K562 (cell line): ENCODE data around the gene CSMD2. TPM values are rescaled to one million over a fixed set of nuclear protein-coding genes. Genes with fewer than 3 reads are reported as not detected.

Experiments
- ATAC-seq: fragments of 200-7000 bp; cut with Tn5 transposase; 3 replicates; pipeline ENCODE4 v1.9.1; 2020; ENCODE audit warnings: moderate library complexity
- BruUV-seq: library from RNA; stranded (reverse); fragments of 400-500 nt; replicated peaks from 2 replicates; lab custom pipeline; 2021; lab: Mats Ljungman, UMichigan
- CTCF ChIA-PET: fragments of 300-600 bp; formaldehyde crosslinking; extraction: SDS; loops from one replicate; lab custom pipeline; 2021; ENCODE audit warnings: low intra/inter-chr PET ratio; lab: Yijun Ruan, JAX
- POLR2A ChIA-PET: fragments of 300-600, 350-650 bp; sonication (Branson Sonifier 250); formaldehyde crosslinking; extraction: SDS; loops from one replicate; lab custom pipeline; 2021; ENCODE audit warnings: antibody characterized with exemption, inconsistent platforms; lab: Yijun Ruan, JAX
- DNase-seq, 4 experiments: peaks; one replicate each; pipeline versions ENCODE4 v3.0.0 to v3.0.0-alpha.2; 2011 to 2018; ENCODE audit warnings: low spot score in 3 of 4, mixed read lengths in 3 of 4; ENCODE audit errors: extremely low read depth in 1 of 4
- FAIRE-seq: peaks from 2 replicates; lab custom pipeline; 2011; peaks lifted over from hg19 to GRCh38; lab: Jason Lieb, UNC
- H2AFZ ChIP-seq: 2 replicates; pipeline ENCODE4 v1.6.0; 2011; ENCODE audit warnings: low read depth, low read length, control low read depth, inconsistent platforms
- H3K27ac ChIP-seq: fragments of 200-600 bp; 3 replicates; pipeline ENCODE4 v1.8.0; 2011; ENCODE audit warnings: low read depth, mild to moderate bottlenecking, control low read depth, inconsistent platforms, low read length, moderate library complexity, mixed read lengths; ENCODE audit errors: extremely low read depth
- H3K27me3 ChIP-seq, 2 experiments: fragments of 300-600 bp in 1 of 2; 2 replicates in 1 of 2; 3 replicates in 1 of 2; pipeline versions ENCODE4 v1.6.0 to v1.8.0; 2011; ENCODE audit warnings: inconsistent platforms in 2 of 2, low read length in 2 of 2, mild to moderate bottlenecking in 1 of 2, mixed read lengths in 1 of 2, moderate library complexity in 1 of 2; ENCODE audit not compliant: control insufficient read depth in 2 of 2, insufficient read depth in 2 of 2
- H3K36me3 ChIP-seq: fragments of 300-600 bp; 3 replicates; pipeline ENCODE4 v1.8.0; 2011; ENCODE audit warnings: mild to moderate bottlenecking, low read length, inconsistent platforms; ENCODE audit not compliant: control insufficient read depth, insufficient read depth
- H3K4me1 ChIP-seq, 2 experiments: fragments of 200-600 bp in 1 of 2; replicated peaks in 1 of 2; 2 replicates in 1 of 2; 3 replicates in 1 of 2; pipeline versions ENCODE4 v1.5.1 to v1.8.0; 2011; ENCODE audit warnings: inconsistent platforms in 2 of 2, low read length in 2 of 2, mild to moderate bottlenecking in 1 of 2, mixed read lengths in 1 of 2, moderate library complexity in 1 of 2; ENCODE audit not compliant: control insufficient read depth in 2 of 2, insufficient read depth in 2 of 2
- H3K4me2 ChIP-seq: 2 replicates; pipeline ENCODE4 v1.6.1; 2011; ENCODE audit warnings: low read length, control low read depth, inconsistent platforms, mixed read lengths; ENCODE audit not compliant: insufficient read depth
- H3K4me3 ChIP-seq: fragments of 200-600 bp; sonication (generic), shearing (Covaris generic); 2 replicates; pipeline ENCODE4 v1.5.1; 2016; ENCODE audit warnings: control low read depth, inconsistent platforms
- H3K79me2 ChIP-seq: fragments of 200-600 bp; 3 replicates; pipeline ENCODE4 v1.8.0; 2011; ENCODE audit warnings: low read length, inconsistent platforms; ENCODE audit not compliant: control insufficient read depth, insufficient read depth
- H3K9ac ChIP-seq, 2 experiments: 2 replicates each; pipeline versions ENCODE4 v1.6.0 to v1.6.1; 2011; ENCODE audit warnings: low read depth in 2 of 2, low read length in 2 of 2, control low read depth in 1 of 2, inconsistent platforms in 1 of 2, mild to moderate bottlenecking in 1 of 2, mixed read lengths in 1 of 2; ENCODE audit not compliant: insufficient read depth in 1 of 2
- H3K9me1 ChIP-seq: one replicate; pipeline ENCODE4 v1.6.0; 2011; ENCODE audit warnings: inconsistent platforms, mild to moderate bottlenecking, low read length, moderate library complexity; ENCODE audit not compliant: control insufficient read depth, insufficient read depth
- H3K9me3 ChIP-seq: replicated peaks from 2 replicates; pipeline ENCODE4 v1.5.1; 2011; ENCODE audit warnings: low read depth, low read length, inconsistent platforms; ENCODE audit not compliant: control insufficient read depth, insufficient read depth
- H4K20me1 ChIP-seq: replicated peaks from 2 replicates; pipeline ENCODE4 v1.6.1; 2011; ENCODE audit warnings: low read length, inconsistent platforms, mixed read lengths; ENCODE audit not compliant: control insufficient read depth, insufficient read depth
- CBFA2T2 ChIP-seq: fragments of 450-650 bp; conservative IDR thresholded peaks from 2 replicates; pipeline ENCODE4 v1.6.1; 2017; ENCODE audit warnings: mild to moderate bottlenecking
- DDX20 ChIP-seq: fragments of 450-650 bp; IDR thresholded peaks from 2 replicates; pipeline ENCODE4 v1.6.1; 2016; ENCODE audit warnings: missing genetic modification characterization, low read depth, mild to moderate bottlenecking, missing compliant biosample characterization, moderate library complexity
- TAF15 ChIP-seq: fragments of 200-400 bp; formaldehyde crosslinking; IDR thresholded peaks from 2 replicates; pipeline ENCODE4 v1.6.1; 2017; ENCODE audit warnings: mild to moderate bottlenecking, low read depth, low read length, moderate library complexity
- ZNF184 ChIP-seq: sonication (generic); formaldehyde crosslinking; IDR thresholded peaks from 2 replicates; pipeline ENCODE4 v1.5.0; 2020; ENCODE audit warnings: missing genetic modification reagents
- ZNF232 ChIP-seq: sonication (generic); formaldehyde crosslinking; IDR thresholded peaks from 2 replicates; pipeline ENCODE4 v1.8.0; 2022; ENCODE audit warnings: mild to moderate bottlenecking, missing genetic modification reagents
- ZNF274 ChIP-seq: IDR thresholded peaks from 2 replicates; pipeline ENCODE4 v1.6.1; 2011; ENCODE audit warnings: low read depth, mild to moderate bottlenecking, low read length, moderate library complexity, borderline replicate concordance
- WGBS: fragments of 100-300 bp; shearing (Covaris generic); methylation state at CpG from one replicate; pipeline ENCODE4 v1.1.6; 2016; ENCODE audit warnings: low coverage, mixed read lengths; ENCODE audit not compliant: insufficient coverage; ENCODE audit errors: missing lambda C conversion rate; 5-methylcytosine and 5-hydroxymethylcytosine counted together
- in situ Hi-C: fragments of 300-500 bp; cut with MboI; formaldehyde crosslinking; loops from 4 replicates; pipeline ENCODE4 v1.15.0; 2018; ENCODE audit warnings: inconsistent platforms, mixed read lengths
- intact Hi-C: fragments of 100-400 bp; cut with micrococcal nuclease; formaldehyde crosslinking; loops from 2 replicates; pipeline ENCODE4 v1.14.2; 2022
- polyA plus RNA-seq, 8 experiments: library from polyadenylated mRNA; depleted of rRNA in 4 of 8; stranded (reverse) in 5 of 8; unstranded in 3 of 8; fragments of >200 nt; fragmentation: Nextera tagmentation in 2 of 8; fragmentation: Illumina TruSeq in 1 of 8; extraction: Ambion mirVana in 2 of 8; extraction: Trizol in 1 of 8; gene quantifications; 2 replicates each; pipeline versions ENCODE4 v1.2.1 to v1.2.3, GENCODE V29; 2011 to 2014; ENCODE audit warnings: inconsistent platforms in 1 of 8, missing spikeins in 1 of 8
- total RNA-seq, 7 experiments: library from RNA; depleted of rRNA in 6 of 7; stranded (reverse); fragments of >200 nt in 6 of 7; fragmentation: Illumina TruSeq in 2 of 7; extraction: Trizol in 2 of 7; gene quantifications; 2 replicates each; pipeline versions ENCODE4 v1.2.1 to v1.2.3, GENCODE V29; 2011 to 2021; ENCODE audit warnings: low replicate concordance in 1 of 7
- TF ChIP-seq, protein P1 (sequence below): IDR thresholded peaks from 2 replicates; pipeline ENCODE4 v1.6.1; 2016; ENCODE audit warnings: missing genetic modification characterization, missing compliant biosample characterization
- TF ChIP-seq, protein P2 (sequence below): fragments of 450-650 bp; IDR thresholded peaks from 2 replicates; pipeline ENCODE4 v1.7.1; 2018; ENCODE audit warnings: mild to moderate bottlenecking, low read depth; ENCODE audit not compliant: partially characterized antibody
- TF ChIP-seq, protein P3 (sequence below): sonication (generic); formaldehyde crosslinking; IDR thresholded peaks from 2 replicates; pipeline ENCODE4 v1.8.1; 2023; ENCODE audit warnings: mild to moderate bottlenecking, missing genetic modification reagents
- TF ChIP-seq, protein P4 (sequence below), 2 experiments: fragments of 450-650 bp in 1 of 2; sonication (generic) in 1 of 2; formaldehyde crosslinking; conservative IDR thresholded peaks; 2 replicates each; pipeline versions ENCODE4 v1.4.0 to v1.8.1; 2020 to 2022; ENCODE audit warnings: mild to moderate bottlenecking in 1 of 2, missing genetic modification reagents in 1 of 2

The CSMD2 gene
- total and polyA plus RNA-seq, 9 of the 15 experiments (the other 6 are each of a cell fraction or from before 2014, with no cell fraction given) = not detected

DNA sequence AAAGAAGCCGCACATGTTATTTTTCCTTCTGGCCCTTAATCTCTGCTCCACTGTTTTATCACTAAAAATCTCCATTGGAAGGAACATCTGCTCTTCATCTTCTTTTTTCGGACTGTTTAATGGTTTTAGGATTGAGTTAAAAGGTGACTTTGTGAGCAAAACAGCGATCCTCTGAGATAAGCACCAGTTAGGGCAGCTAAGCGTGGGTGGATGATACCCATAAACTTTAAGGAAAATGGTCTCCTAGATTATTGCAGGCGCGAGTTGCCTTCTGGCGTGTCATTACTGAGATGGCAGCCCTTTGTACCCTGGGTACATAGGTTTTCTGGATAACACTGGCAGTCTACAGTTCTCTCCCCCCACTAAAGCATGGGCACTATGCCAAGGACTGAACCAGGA, 345.1 kb downstream of the CSMD2 start (continued):
- TF ChIP-seq, protein P1, sequence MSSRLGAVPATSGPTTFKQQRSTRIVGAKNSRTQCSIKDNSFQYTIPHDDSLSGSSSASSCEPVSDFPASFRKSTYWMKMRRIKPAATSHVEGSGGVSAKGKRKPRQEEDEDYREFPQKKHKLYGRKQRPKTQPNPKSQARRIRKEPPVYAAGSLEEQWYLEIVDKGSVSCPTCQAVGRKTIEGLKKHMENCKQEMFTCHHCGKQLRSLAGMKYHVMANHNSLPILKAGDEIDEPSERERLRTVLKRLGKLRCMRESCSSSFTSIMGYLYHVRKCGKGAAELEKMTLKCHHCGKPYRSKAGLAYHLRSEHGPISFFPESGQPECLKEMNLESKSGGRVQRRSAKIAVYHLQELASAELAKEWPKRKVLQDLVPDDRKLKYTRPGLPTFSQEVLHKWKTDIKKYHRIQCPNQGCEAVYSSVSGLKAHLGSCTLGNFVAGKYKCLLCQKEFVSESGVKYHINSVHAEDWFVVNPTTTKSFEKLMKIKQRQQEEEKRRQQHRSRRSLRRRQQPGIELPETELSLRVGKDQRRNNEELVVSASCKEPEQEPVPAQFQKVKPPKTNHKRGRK (tag) = no peak

DNA sequence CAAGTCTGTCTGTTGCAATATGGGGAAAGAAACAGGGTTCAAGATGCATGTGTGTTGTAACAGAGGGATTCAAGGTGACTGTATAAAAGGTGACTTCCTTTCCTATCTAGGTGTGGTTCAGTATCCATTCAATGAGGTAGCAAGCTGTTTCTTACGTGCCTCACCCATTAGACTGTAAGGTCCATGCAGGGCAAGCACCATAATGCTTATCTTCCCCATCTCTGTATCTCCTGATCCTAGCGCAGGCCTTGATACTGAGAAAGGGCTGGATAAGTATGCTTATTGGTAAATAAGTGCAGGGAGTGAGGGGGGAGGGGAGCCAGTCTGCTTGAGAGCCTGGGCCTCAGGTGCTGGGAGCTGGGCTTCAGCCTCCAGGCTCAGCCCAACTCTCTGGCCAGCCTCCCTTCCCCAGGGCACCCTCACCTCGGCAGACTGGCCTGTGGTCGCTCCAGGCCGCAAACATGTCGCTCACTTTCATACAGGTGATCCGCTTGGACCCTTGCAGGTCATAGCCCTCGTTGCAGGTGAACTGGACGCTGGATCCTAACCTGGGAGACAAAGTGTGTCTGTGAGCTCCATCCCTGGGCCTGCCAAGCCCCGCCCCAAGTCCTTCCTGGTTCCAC, 345.6 kb downstream of the CSMD2 start:
- Histone ChIP-seq H3K9ac (no peak overlapping the region), H4K20me1 (no peaks in the 10 kb centered on the region; the same call in 1 of the 2 replicates), H3K9me3 (no peaks in the 10 kb centered on the region), H3K4me3 (no peak overlapping the region), H3K9me1 (no peaks in the 10 kb centered on the region), H2AFZ (no peak overlapping the region), H3K4me2 (no peak overlapping the region), H3K27ac (no peak overlapping the region), H3K79me2 (no peaks in the 10 kb centered on the region), H3K36me3 (no peaks in the 10 kb centered on the region), H3K27me3 (peaks cover 0 to 6% of the 10 kb centered on the region in 2 experiments; a peak in 2 of 5 replicates), H3K4me1 (no peaks in the 10 kb centered on the region)
- WGBS = 3% methylated on average over 8 of the region's 10 CpGs
- ATAC-seq (no peak), FAIRE-seq (no peak), DNase-seq (no peak)
- ChIA-PET POLR2A (no interaction called here), CTCF (no interaction called here)
- TF ChIP-seq ZNF184 (no peak), ZNF232 (no peak), CBFA2T2 (no peak), TAF15 (no peak), DDX20 (no peak), ZNF274 (no peak)
- TF ChIP-seq, protein P2, sequence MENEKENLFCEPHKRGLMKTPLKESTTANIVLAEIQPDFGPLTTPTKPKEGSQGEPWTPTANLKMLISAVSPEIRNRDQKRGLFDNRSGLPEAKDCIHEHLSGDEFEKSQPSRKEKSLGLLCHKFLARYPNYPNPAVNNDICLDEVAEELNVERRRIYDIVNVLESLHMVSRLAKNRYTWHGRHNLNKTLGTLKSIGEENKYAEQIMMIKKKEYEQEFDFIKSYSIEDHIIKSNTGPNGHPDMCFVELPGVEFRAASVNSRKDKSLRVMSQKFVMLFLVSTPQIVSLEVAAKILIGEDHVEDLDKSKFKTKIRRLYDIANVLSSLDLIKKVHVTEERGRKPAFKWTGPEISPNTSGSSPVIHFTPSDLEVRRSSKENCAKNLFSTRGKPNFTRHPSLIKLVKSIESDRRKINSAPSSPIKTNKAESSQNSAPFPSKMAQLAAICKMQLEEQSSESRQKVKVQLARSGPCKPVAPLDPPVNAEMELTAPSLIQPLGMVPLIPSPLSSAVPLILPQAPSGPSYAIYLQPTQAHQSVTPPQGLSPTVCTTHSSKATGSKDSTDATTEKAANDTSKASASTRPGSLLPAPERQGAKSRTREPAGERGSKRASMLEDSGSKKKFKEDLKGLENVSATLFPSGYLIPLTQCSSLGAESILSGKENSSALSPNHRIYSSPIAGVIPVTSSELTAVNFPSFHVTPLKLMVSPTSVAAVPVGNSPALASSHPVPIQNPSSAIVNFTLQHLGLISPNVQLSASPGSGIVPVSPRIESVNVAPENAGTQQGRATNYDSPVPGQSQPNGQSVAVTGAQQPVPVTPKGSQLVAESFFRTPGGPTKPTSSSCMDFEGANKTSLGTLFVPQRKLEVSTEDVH = no peak
- TF ChIP-seq, protein P3, sequence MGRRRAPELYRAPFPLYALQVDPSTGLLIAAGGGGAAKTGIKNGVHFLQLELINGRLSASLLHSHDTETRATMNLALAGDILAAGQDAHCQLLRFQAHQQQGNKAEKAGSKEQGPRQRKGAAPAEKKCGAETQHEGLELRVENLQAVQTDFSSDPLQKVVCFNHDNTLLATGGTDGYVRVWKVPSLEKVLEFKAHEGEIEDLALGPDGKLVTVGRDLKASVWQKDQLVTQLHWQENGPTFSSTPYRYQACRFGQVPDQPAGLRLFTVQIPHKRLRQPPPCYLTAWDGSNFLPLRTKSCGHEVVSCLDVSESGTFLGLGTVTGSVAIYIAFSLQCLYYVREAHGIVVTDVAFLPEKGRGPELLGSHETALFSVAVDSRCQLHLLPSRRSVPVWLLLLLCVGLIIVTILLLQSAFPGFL = no peak
- TF ChIP-seq, protein P4, sequence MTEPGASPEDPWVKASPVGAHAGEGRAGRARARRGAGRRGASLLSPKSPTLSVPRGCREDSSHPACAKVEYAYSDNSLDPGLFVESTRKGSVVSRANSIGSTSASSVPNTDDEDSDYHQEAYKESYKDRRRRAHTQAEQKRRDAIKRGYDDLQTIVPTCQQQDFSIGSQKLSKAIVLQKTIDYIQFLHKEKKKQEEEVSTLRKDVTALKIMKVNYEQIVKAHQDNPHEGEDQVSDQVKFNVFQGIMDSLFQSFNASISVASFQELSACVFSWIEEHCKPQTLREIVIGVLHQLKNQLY (CRISPR knock-in tag; conservative IDR thresholded peaks at IDR 0.05) = no peak
- TF ChIP-seq, protein P1 (tag) = no peak
- in situ Hi-C loops = no loop called here
- no TSS peak for BruUV-seq
- intact Hi-C loops = no loop called here
